K562 (cell line): ENCODE data around the gene RUNDC1. TPM values are rescaled to one million over a fixed set of nuclear protein-coding genes. Genes with fewer than 3 reads are reported as not detected.

Experiments
- BCLAF1 ChIP-seq, 2 experiments: fragments of 450-650 bp in 1 of 2; IDR thresholded peaks; 2 replicates each; pipeline ENCODE4 v1.6.1; 2011 to 2017; ENCODE audit warnings: low read depth in 2 of 2, antibody characterized with exemption in 1 of 2, borderline replicate concordance in 1 of 2, low read length in 1 of 2, mild to moderate bottlenecking in 1 of 2, mixed read lengths in 1 of 2; ENCODE audit not compliant: control insufficient read depth in 1 of 2
- BHLHE40 ChIP-seq: IDR thresholded peaks from 2 replicates; pipeline ENCODE4 v1.6.1; 2011; ENCODE audit warnings: low read length, improper control_type of control experiment
- BRF1 ChIP-seq: IDR thresholded peaks from 3 replicates; pipeline ENCODE4 v1.6.1; 2011; ENCODE audit warnings: borderline replicate concordance, mild to moderate bottlenecking; ENCODE audit not compliant: insufficient read length; ENCODE audit errors: extremely low read depth
- E2F5 ChIP-seq: sonication (generic); formaldehyde crosslinking; IDR thresholded peaks from 2 replicates; pipeline ENCODE4 v1.8.0; 2022; ENCODE audit warnings: mild to moderate bottlenecking, missing genetic modification reagents
- GABPB2 ChIP-seq: fragments of 250-450 bp; sonication (Bioruptor Pico); conservative IDR thresholded peaks from 2 replicates; pipeline ENCODE4 v1.5.1; 2021; ENCODE audit warnings: mild to moderate bottlenecking
- IRF2 ChIP-seq: sonication (generic); formaldehyde crosslinking; IDR thresholded peaks from 2 replicates; pipeline ENCODE4 v1.8.1; 2022; ENCODE audit warnings: mild to moderate bottlenecking, missing genetic modification reagents
- MECOM ChIP-seq: fragments of 250-450 bp; sonication (Bioruptor Pico); IDR thresholded peaks from 2 replicates; pipeline ENCODE4 v1.8.0; 2022; ENCODE audit warnings: inconsistent platforms
- NCOR1 ChIP-seq: fragments of 450-650 bp; IDR thresholded peaks from 2 replicates; pipeline ENCODE4 v1.6.1; 2016; ENCODE audit warnings: mild to moderate bottlenecking, moderate library complexity
- RERE ChIP-seq: sonication (generic); formaldehyde crosslinking; IDR thresholded peaks from 2 replicates; pipeline ENCODE4 v1.8.0; 2023; ENCODE audit warnings: missing genetic modification reagents, mild to moderate bottlenecking, borderline replicate concordance
- RFX1 ChIP-seq: fragments of 450-650 bp; IDR thresholded peaks from 2 replicates; pipeline ENCODE4 v1.6.1; 2016; ENCODE audit warnings: mild to moderate bottlenecking, moderate library complexity
- TEAD1 ChIP-seq, 2 experiments: fragments of 450-650 bp in 1 of 2; sonication (generic) in 1 of 2; formaldehyde crosslinking; IDR thresholded peaks; 2 replicates each; pipeline versions ENCODE4 v1.4.0 to v1.8.0; 2020 to 2022; ENCODE audit warnings: mild to moderate bottlenecking in 2 of 2, missing genetic modification reagents in 1 of 2
- ZFP36 ChIP-seq: fragments of 150-350 bp; IDR thresholded peaks from 2 replicates; pipeline ENCODE4 v1.6.1; 2018; ENCODE audit warnings: low read length, low read depth; ENCODE audit not compliant: partially characterized antibody
- ZNF347 ChIP-seq: fragments of 450-650 bp; formaldehyde crosslinking; IDR thresholded peaks from 2 replicates; pipeline ENCODE4 v1.4.0; 2020; ENCODE audit warnings: low read depth, mild to moderate bottlenecking, moderate library complexity
- polyA plus RNA-seq, 8 experiments: library from polyadenylated mRNA; depleted of rRNA in 4 of 8; stranded (reverse) in 5 of 8; unstranded in 3 of 8; fragments of >200 nt; fragmentation: Nextera tagmentation in 2 of 8; fragmentation: Illumina TruSeq in 1 of 8; extraction: Ambion mirVana in 2 of 8; extraction: Trizol in 1 of 8; gene quantifications; 2 replicates each; pipeline versions ENCODE4 v1.2.1 to v1.2.3, GENCODE V29; 2011 to 2014; ENCODE audit warnings: inconsistent platforms in 1 of 8, missing spikeins in 1 of 8
- total RNA-seq, 7 experiments: library from RNA; depleted of rRNA in 6 of 7; stranded (reverse); fragments of >200 nt in 6 of 7; fragmentation: Illumina TruSeq in 2 of 7; extraction: Trizol in 2 of 7; gene quantifications; 2 replicates each; pipeline versions ENCODE4 v1.2.1 to v1.2.3, GENCODE V29; 2011 to 2021; ENCODE audit warnings: low replicate concordance in 1 of 7
- TF ChIP-seq, protein P1 (sequence below): fragments of 450-650 bp; formaldehyde crosslinking; IDR thresholded peaks from 2 replicates; pipeline ENCODE4 v1.4.0; 2022; ENCODE audit warnings: missing genetic modification characterization
- TF ChIP-seq, protein P2 (sequence below): sonication (generic); formaldehyde crosslinking; IDR thresholded peaks from 2 replicates; pipeline ENCODE4 v1.8.0; 2022; ENCODE audit warnings: mild to moderate bottlenecking, missing genetic modification reagents

Gene RUNDC1
- total and polyA plus RNA-seq, 9 of the 15 experiments (the other 6 are each of a cell fraction or from before 2014, with no cell fraction given), result 3.4 to 12.6 (median 9.4) TPM

- TF ChIP-seq BCLAF1 (IDR thresholded peaks at IDR 0.05; ENCODE audit: borderline replicate concordance in 1 of 2, control insufficient read depth in 1 of 2, low read depth in 2 of 2, low read length in 1 of 2) (no peak), ZFP36 (no peak), E2F5 (CRISPR knock-in tag) (no peak), IRF2 (CRISPR knock-in tag) (no peak), TEAD1 (CRISPR knock-in tag; IDR thresholded peaks at IDR 0.05) (no peak), RERE (no peak), BHLHE40 (no peak), NCOR1 (no peak), RFX1 (no peak), GABPB2 (CRISPR knock-in tag) (no peak), ZNF347 (CRISPR knock-in tag) (no peak), BRF1 (no peak), MECOM (CRISPR knock-in tag) (no peak)
- TF ChIP-seq, protein P1, sequence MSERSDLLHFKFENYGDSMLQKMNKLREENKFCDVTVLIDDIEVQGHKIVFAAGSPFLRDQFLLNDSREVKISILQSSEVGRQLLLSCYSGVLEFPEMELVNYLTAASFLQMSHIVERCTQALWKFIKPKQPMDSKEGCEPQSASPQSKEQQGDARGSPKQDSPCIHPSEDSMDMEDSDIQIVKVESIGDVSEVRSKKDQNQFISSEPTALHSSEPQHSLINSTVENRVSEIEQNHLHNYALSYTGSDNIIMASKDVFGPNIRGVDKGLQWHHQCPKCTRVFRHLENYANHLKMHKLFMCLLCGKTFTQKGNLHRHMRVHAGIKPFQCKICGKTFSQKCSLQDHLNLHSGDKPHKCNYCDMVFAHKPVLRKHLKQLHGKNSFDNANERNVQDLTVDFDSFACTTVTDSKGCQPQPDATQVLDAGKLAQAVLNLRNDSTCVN, result no peak
- TF ChIP-seq, protein P2, sequence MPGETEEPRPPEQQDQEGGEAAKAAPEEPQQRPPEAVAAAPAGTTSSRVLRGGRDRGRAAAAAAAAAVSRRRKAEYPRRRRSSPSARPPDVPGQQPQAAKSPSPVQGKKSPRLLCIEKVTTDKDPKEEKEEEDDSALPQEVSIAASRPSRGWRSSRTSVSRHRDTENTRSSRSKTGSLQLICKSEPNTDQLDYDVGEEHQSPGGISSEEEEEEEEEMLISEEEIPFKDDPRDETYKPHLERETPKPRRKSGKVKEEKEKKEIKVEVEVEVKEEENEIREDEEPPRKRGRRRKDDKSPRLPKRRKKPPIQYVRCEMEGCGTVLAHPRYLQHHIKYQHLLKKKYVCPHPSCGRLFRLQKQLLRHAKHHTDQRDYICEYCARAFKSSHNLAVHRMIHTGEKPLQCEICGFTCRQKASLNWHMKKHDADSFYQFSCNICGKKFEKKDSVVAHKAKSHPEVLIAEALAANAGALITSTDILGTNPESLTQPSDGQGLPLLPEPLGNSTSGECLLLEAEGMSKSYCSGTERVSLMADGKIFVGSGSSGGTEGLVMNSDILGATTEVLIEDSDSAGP, result no peak
Observed at GRCh38 chr17:42969001-42969581, 11.3 kb upstream of the RUNDC1 start (continued).
